Measurements from ENCODE around the gene MYO1E.

The MYO1E gene

GRCh38 chr15:59385171-59385570 is 12.5 kb upstream of the MYO1E start:
- no peak for DNase-seq

- no peak for DNase-seq
Observed at GRCh38 chr15:59384507-59384906, 11.8 kb upstream of the MYO1E start.

- no peak for DNase-seq
Observed at GRCh38 chr15:59380902-59381610, 8.4 kb upstream of the MYO1E start.

- no peak for DNase-seq
Observed at GRCh38 chr15:59379531-59379930, 6.9 kb upstream of the MYO1E start.

- DNase-seq = no peak
Observed at GRCh38 chr15:59378855-59379254, 6.2 kb upstream of the MYO1E start.

GRCh38 chr15:59377924-59378323 is 5.3 kb upstream of the MYO1E start:
- DNase-seq = no peak

GRCh38 chr15:59376733-59377132 is 4.1 kb upstream of the MYO1E start:
- no peak for DNase-seq

GRCh38 chr15:59373215-59373614 is 544 bp upstream of the MYO1E start:
- no peak for DNase-seq

GRCh38 chr15:59371458-59372351 is 966 bp downstream of the MYO1E start:
- DNase-seq = no peak

GRCh38 chr15:59369597-59369996 is 3.1 kb downstream of the MYO1E start:
- DNase-seq = no peak

- DNase-seq = no peak
Observed at GRCh38 chr15:59367022-59367451, 5.6 kb downstream of the MYO1E start.

GRCh38 chr15:59366333-59367021 is 6.2 kb downstream of the MYO1E start:
- DNase-seq = no peak

- no peak for DNase-seq
Observed at GRCh38 chr15:59364248-59364647, 8.4 kb downstream of the MYO1E start.

GRCh38 chr15:59362331-59362730 is 10.3 kb downstream of the MYO1E start:
- DNase-seq = no peak

GRCh38 chr15:59360896-59361295 is 11.8 kb downstream of the MYO1E start:
- DNase-seq = no peak

GRCh38 chr15:59360305-59360704 is 12.4 kb downstream of the MYO1E start:
- no peak for DNase-seq

GRCh38 chr15:59355730-59356129 is 16.9 kb downstream of the MYO1E start:
- no peak for DNase-seq

- DNase-seq = no peak
Observed at GRCh38 chr15:59354417-59355031, 18.1 kb downstream of the MYO1E start.

GRCh38 chr15:59353994-59354416 is 18.7 kb downstream of the MYO1E start:
- no peak for DNase-seq

- no peak for DNase-seq
Observed at GRCh38 chr15:59352683-59353082, 20.0 kb downstream of the MYO1E start.

- no peak for DNase-seq
Observed at GRCh38 chr15:59352189-59352588, 20.5 kb downstream of the MYO1E start.

GRCh38 chr15:59350421-59350732 is 22.3 kb downstream of the MYO1E start:
- no peak for DNase-seq

GRCh38 chr15:59349680-59350420 is 22.8 kb downstream of the MYO1E start:
- DNase-seq = no peak

Measured in SIG-M5 (cell line).